ENCODE measurements around the gene KIAA1586.
"Not testable (repeated sequence)": the region's sequence is repeated elsewhere in the genome, so short reads cannot be mapped to it uniquely, and the experiment has no call there.

The KIAA1586 gene

GRCh38 chr6:57046332-57047256 lies at the start of gene KIAA1586:
TSS of gene KIAA1586 (plus strand) at chr6:57046693. CDS start at chr6:57046756, 63 bp downstream.
- peak; percentile 98 for DNase-seq

- DNase-seq = no peak
These were observed 47.4 kb upstream of the KIAA1586 start for GRCh38 chr6:56999049-56999448.

- DNase-seq = not testable (repeated sequence)
These were observed 46.7 kb upstream of the KIAA1586 start for GRCh38 chr6:56999748-57000147.

GRCh38 chr6:57002197-57002596 lies 44.3 kb upstream of the KIAA1586 start:
- no peak for DNase-seq

- DNase-seq = no peak
These were observed 42.2 kb upstream of the KIAA1586 start for GRCh38 chr6:57004292-57004691.

GRCh38 chr6:57006101-57006500 lies 40.4 kb upstream of the KIAA1586 start:
- no peak for DNase-seq

- DNase-seq = not testable (repeated sequence)
These were observed 38.4 kb upstream of the KIAA1586 start for GRCh38 chr6:57008069-57008468.

GRCh38 chr6:57013521-57013926 lies 33.0 kb upstream of the KIAA1586 start:
- no peak for DNase-seq

GRCh38 chr6:57017069-57017468 lies 29.4 kb upstream of the KIAA1586 start:
- DNase-seq = peak; percentile 72

GRCh38 chr6:57017841-57018240 lies 28.7 kb upstream of the KIAA1586 start:
- peak; percentile 12 for DNase-seq

GRCh38 chr6:57019434-57019833 lies 27.1 kb upstream of the KIAA1586 start:
- peak; percentile 30 for DNase-seq

GRCh38 chr6:57021086-57021720 lies 25.3 kb upstream of the KIAA1586 start:
- peak; percentile 85 for DNase-seq

GRCh38 chr6:57024321-57024720 lies 22.2 kb upstream of the KIAA1586 start:
- no peak for DNase-seq

GRCh38 chr6:57024775-57025174 lies 21.7 kb upstream of the KIAA1586 start:
- no peak for DNase-seq

- DNase-seq = no peak
These were observed 20.5 kb upstream of the KIAA1586 start for GRCh38 chr6:57026001-57026400.

GRCh38 chr6:57027301-57027700 lies 19.2 kb upstream of the KIAA1586 start:
- no peak for DNase-seq

GRCh38 chr6:57029213-57029612 lies 17.3 kb upstream of the KIAA1586 start:
- DNase-seq = no peak

- no peak for DNase-seq
These were observed 13.3 kb upstream of the KIAA1586 start for GRCh38 chr6:57033228-57033627.

- no peak for DNase-seq
These were observed 10.9 kb upstream of the KIAA1586 start for GRCh38 chr6:57035549-57035948.

- no peak for DNase-seq
These were observed 7.6 kb upstream of the KIAA1586 start for GRCh38 chr6:57038906-57039305.

- peak; percentile 62 for DNase-seq
These were observed 6.5 kb upstream of the KIAA1586 start for GRCh38 chr6:57040011-57040410.

GRCh38 chr6:57044061-57044460 lies 2.4 kb upstream of the KIAA1586 start:
- not testable (repeated sequence) for DNase-seq

GRCh38 chr6:57044568-57044967 lies 1.9 kb upstream of the KIAA1586 start:
- no peak for DNase-seq

GRCh38 chr6:57047257-57047585 lies 728 bp downstream of the KIAA1586 start:
- DNase-seq = not testable (repeated sequence)
